ENCODE measurements around the gene LMF1.

The LMF1 gene

GRCh38 chr16:924063-924462, 46.7 kb downstream of the LMF1 start:
- DNase-seq, result no peak

DNA sequence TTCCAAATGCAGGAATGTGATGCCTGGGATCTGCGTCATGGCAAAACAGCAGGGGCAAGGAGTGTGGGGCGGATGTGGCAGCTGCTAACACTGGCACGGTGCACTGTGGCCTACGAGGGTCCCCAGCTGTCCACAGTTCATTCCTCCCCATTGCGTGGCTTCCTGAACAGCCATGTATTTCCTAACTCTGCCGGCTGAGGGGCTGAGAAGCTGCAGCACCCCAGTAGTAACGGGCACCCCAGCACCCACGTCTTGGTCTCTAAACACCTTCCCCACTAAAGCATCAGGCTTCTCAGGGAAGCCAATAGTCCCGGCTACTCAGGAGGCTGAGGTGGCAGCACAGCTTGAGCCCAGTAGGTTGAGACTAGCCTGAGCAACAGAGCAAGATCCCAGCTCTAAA, 47.6 kb downstream of the LMF1 start:
- no peak for DNase-seq

GRCh38 chr16:922051-922450, 48.7 kb downstream of the LMF1 start:
- no peak for DNase-seq

- no peak for DNase-seq
Measured at GRCh38 chr16:921321-921905, 49.4 kb downstream of the LMF1 start.

- no peak for DNase-seq
Measured at GRCh38 chr16:920717-921116, 50.1 kb downstream of the LMF1 start.

DNA sequence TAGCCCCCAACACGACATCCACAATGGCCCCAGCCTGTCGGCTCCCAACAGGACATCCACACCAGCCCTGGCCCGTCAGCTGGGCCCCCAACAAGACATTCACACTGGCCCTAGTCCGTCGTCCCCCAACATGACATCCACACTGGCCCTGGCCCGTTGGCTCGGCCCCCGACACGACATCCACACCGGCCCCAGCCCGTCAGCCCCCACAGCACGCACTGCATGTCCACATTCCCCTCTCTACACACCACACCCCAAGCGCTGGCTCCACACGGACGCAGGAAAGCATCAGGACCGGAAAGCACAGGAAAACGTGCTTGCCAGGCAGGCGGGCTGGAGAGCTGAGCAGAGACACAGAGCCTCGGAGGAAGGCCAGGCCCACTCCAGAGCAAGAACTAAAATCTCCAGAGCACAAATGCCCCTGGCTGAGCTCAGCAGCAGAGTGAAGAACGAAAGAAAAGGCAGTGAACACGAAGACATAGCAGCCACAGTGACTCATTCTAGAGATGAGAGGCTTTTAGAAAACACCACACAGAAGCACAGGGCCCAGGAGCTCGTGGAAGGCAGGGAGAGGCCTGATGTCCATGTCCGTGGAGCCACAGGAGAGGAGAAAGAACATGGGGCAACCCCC, 50.6 kb downstream of the LMF1 start:
- DNase-seq, result no peak

- no peak for DNase-seq
Measured at GRCh38 chr16:919658-920050, 51.1 kb downstream of the LMF1 start.

GRCh38 chr16:918741-919657, 51.8 kb downstream of the LMF1 start:
- no peak for DNase-seq

GRCh38 chr16:918068-918467, 52.7 kb downstream of the LMF1 start:
- DNase-seq, result no peak

DNA sequence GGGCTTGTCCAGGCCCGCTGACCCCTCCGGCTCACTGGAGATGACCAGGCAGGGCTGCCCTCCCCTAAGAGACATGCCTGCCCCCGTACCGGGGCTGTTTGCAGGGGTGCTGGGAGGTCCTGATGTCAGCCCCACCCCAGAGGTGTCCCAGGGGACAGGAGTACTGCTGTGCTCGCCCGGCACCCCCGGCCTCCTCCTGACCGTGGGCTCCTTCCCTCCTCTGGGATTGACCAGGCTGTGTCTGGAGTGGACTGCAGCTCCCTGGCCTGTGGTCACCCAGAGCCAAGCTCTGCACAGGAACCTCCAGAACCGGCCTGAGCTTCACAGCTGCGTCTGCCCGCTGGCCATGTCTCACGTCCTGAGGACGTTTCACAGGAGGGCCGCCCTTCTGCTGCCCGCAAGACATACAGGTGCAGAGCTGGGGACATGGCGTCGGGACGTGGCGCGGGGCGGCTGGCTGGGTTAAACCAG, 53.2 kb downstream of the LMF1 start:
- DNase-seq, result no peak

GRCh38 chr16:916035-916799, 54.6 kb downstream of the LMF1 start:
- no peak for DNase-seq

GRCh38 chr16:915546-915945, 55.2 kb downstream of the LMF1 start:
- DNase-seq, result no peak

DNA sequence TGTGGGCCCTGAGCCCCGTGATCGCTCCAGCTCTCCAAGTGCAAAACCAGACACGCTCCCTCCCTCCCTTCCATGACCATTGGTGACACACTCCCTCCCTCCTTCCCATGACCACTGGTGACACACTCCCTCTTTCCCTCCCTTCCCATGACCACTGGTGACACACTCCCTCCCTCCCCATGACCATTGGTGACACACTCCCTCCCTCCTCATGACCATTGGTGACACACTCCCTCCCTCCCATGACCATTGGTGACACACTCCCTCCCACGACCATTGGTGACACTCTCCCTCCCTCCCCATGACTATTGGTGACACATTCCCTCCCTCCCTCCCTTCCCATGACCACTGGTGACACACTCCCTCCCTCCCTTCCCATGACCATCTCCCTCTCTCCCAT, 56.3 kb downstream of the LMF1 start:
- DNase-seq, result no peak

DNA sequence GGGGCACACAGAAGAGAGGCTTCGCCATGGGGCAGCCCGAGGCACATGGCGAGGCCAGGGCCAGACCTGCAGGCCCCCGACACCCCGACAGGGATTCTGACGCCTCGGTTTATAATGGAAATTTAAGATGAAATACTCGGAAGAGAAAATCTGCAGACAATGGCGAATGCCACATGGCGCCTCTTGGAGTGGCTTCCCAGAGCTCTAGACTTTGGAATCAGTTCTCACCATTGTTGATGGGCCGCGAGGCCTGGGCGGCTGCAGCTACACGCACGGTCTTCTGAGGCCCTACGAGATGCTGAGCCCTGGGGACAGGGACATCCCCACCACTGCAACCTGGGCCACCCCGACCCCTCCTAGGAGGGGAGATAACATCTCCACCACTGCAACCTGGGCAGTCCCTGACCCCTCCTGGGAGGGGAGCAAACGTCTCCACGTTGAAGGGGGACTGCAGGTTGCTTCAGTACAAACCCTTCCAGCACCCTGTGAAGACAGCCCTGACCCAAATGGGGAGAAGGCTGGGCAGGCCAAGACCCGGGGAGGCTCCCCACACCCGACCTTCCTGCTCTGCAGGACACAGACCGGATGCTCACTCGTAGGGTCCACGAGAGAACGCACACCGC, 56.9 kb downstream of the LMF1 start:
- no peak for DNase-seq

DNA sequence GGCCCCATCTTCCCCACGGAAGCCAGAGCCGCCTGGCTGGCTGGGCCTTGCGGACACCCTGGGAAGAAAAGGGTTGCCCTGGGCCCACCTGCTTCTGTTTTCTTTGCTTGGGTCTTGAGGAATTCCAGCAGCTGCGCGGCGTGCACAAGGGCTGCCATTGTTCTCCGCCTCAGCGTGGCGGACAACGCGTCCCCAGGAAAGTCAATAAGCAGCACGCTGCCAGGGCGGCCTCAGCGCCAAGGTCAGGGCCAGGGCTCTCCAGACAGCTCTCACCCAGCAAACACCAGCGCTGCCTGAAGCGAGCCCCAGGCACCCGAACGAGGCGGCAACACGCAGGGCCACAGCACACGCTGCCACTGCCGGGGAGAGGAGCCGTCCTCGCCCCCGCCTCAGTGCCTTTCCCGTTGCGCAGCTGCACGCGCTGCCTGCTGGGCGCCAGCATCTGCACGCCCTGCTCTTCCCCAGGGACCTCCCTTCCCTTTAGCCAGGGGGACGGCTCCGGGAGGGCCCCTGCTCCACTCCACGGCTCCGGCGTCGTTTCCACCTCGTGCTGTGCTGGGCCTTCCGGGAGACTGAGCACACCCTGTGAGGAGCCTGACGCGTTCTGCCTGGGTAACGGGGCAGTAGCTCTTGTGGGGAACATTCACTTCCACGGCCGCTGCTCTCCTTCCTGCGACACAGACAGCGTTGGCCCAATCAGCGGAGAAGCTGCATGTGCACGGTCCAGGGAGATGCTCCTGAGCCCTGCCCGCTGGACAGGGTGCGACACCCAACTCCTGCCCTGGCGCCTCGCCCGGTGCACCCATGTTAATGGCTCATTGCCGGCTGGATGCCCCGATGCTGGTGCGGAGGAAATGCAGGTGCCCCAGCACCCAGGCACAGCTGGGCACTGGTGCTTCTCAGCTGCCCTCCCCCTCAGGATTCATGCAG, 57.8 kb downstream of the LMF1 start:
- peak; percentile 5 for DNase-seq

DNA sequence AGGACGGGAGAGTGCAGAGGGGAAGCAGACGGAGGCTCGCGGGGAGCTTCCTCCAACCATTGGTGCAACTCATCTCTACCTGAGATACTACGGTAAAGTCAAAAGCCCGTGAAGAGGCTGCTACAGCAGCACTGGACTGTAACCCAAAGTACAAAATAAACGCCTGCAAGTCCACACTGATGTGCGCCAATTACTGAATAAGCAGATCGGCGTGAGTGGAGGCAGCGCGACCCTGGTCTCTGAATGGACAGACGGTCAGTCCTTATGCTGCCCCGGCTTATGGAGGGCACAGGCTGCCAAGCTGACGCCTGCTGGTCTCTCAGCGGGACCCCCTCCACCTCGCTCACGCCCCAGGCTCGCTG, 58.5 kb downstream of the LMF1 start:
- DNase-seq, result no peak

GRCh38 chr16:911604-912321, 59.0 kb downstream of the LMF1 start:
- no peak for DNase-seq

GRCh38 chr16:911101-911500, 59.7 kb downstream of the LMF1 start:
- DNase-seq, result no peak

DNA sequence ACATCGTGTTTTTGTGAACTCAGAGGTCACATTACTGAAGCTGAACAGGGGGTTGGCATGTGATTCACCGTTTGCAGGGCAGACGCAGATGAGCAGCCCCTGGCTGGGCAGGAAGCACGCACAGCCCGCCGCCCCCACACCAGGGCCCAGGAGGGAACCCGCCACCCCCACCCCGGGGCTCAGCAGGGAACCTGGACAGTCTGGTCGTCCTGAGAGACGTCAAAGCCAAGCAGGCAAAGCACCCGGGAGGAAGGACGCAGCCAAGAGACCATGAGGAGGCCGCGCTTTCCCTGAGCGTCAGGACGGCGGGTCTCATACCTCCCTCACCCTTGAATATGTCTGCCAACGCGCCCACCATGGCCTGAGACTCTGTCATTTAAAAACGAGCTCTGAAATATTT, 60.6 kb downstream of the LMF1 start:
- DNase-seq, result no peak

DNA sequence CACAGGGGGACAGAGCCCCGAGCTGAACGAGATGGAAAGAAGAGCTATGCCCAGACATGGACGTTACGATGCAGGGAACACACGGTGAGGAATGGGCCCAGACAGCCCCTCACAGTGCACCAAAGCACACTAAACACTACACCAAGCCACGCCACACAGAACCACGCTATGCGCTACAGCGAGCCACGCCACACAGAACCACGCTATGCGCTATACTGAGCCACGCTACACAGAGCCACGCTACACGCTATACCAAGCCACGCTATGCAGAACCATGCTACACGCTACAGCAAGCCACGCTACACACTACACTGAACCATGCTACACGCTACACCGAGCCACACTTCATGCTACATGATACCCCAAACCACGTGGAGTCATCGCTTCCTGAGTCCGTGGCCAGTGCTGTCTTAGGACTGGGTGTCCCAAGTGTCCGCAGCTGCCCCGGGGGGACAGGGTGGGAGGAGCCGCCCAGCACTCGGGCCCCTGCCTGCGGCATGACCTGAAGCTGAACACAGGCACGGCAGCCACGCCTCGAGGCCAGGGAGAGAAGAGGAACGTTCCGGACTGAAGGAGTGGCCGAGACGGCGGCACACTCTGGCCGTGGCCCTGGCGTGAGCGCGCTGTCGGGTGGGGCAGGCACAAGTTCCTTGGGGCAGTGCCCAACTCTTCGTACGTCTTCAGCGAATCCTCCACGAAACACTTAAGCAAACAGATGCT, 61.3 kb downstream of the LMF1 start:
- no peak for DNase-seq
